Stimulated activated CD8-positive, alpha-beta memory T cell treated with anti-CD3 and anti-CD28 coated beads, Interleukin-15, amount 100 ng/mL, for 48 hours (primary cell): ENCODE results near the gene PRKG1.
"Not testable (repeated sequence)": the region's sequence is repeated elsewhere in the genome, so short reads cannot be mapped to it uniquely, and the experiment has no call there.

Experiments
- DNase-seq, 2 donors: peaks; one replicate each; pipeline ENCODE4 v3.0.0-alpha.2; 2020; ENCODE audit warnings: low read depth in 2 of 2

Gene PRKG1

GRCh38 chr10:51270936-51271530, 196.7 kb downstream of the PRKG1 start:
- no peak for DNase-seq

- not testable (repeated sequence) for DNase-seq
Measured at GRCh38 chr10:51272099-51272498, 197.8 kb downstream of the PRKG1 start.

- no peak for DNase-seq
Measured at GRCh38 chr10:51272555-51272954, 198.3 kb downstream of the PRKG1 start.

GRCh38 chr10:51273574-51273973, 199.3 kb downstream of the PRKG1 start:
- no peak for DNase-seq

- not testable (repeated sequence) for DNase-seq
Measured at GRCh38 chr10:51276097-51276496, 201.8 kb downstream of the PRKG1 start.

- not testable (repeated sequence) for DNase-seq
Measured at GRCh38 chr10:51281387-51281786, 207.1 kb downstream of the PRKG1 start.

GRCh38 chr10:51285601-51286000, 211.3 kb downstream of the PRKG1 start:
- no peak for DNase-seq

- no peak for DNase-seq
Measured at GRCh38 chr10:51288511-51288910, 214.2 kb downstream of the PRKG1 start.

- DNase-seq = no peak
Measured at GRCh38 chr10:51289519-51289918, 215.2 kb downstream of the PRKG1 start.

GRCh38 chr10:51291961-51292360, 217.7 kb downstream of the PRKG1 start:
- DNase-seq = no peak

- no peak for DNase-seq
Measured at GRCh38 chr10:51297438-51297837, 223.2 kb downstream of the PRKG1 start.

GRCh38 chr10:51300617-51301304, 226.5 kb downstream of the PRKG1 start:
- DNase-seq = no peak

GRCh38 chr10:51301644-51302043, 227.4 kb downstream of the PRKG1 start:
- DNase-seq = no peak

- DNase-seq = no peak
Measured at GRCh38 chr10:51302316-51302715, 228.0 kb downstream of the PRKG1 start.

- DNase-seq = no peak
Measured at GRCh38 chr10:51308116-51308515, 233.8 kb downstream of the PRKG1 start.

GRCh38 chr10:51311228-51311627, 236.9 kb downstream of the PRKG1 start:
- no peak for DNase-seq

- no peak for DNase-seq
Measured at GRCh38 chr10:51312817-51313216, 238.5 kb downstream of the PRKG1 start.

GRCh38 chr10:51313251-51313650, 239.0 kb downstream of the PRKG1 start:
- no peak for DNase-seq

- DNase-seq = no peak
Measured at GRCh38 chr10:51313773-51314478, 239.6 kb downstream of the PRKG1 start.

- DNase-seq = no peak
Measured at GRCh38 chr10:51314481-51314880, 240.2 kb downstream of the PRKG1 start.

GRCh38 chr10:51318399-51319172, 244.3 kb downstream of the PRKG1 start:
- no peak for DNase-seq

- no peak for DNase-seq
Measured at GRCh38 chr10:51319173-51319435, 244.8 kb downstream of the PRKG1 start.

GRCh38 chr10:51321300-51321699, 247.0 kb downstream of the PRKG1 start:
- DNase-seq = no peak
